HG02885 (cell line): ENCODE results near the gene RIPK4.
"Not testable (repeated sequence)": the region's sequence is repeated elsewhere in the genome, so short reads cannot be mapped to it uniquely, and the experiment has no call there.

Source experiments
- ATAC-seq: cut with Tn5 transposase; IDR thresholded peaks from one replicate; pipeline ENCODE4 v1.9.1; 2021; ENCODE audit warnings: mild to moderate bottlenecking; ENCODE audit not compliant: unreplicated experiment, poor library complexity

Gene RIPK4

DNA sequence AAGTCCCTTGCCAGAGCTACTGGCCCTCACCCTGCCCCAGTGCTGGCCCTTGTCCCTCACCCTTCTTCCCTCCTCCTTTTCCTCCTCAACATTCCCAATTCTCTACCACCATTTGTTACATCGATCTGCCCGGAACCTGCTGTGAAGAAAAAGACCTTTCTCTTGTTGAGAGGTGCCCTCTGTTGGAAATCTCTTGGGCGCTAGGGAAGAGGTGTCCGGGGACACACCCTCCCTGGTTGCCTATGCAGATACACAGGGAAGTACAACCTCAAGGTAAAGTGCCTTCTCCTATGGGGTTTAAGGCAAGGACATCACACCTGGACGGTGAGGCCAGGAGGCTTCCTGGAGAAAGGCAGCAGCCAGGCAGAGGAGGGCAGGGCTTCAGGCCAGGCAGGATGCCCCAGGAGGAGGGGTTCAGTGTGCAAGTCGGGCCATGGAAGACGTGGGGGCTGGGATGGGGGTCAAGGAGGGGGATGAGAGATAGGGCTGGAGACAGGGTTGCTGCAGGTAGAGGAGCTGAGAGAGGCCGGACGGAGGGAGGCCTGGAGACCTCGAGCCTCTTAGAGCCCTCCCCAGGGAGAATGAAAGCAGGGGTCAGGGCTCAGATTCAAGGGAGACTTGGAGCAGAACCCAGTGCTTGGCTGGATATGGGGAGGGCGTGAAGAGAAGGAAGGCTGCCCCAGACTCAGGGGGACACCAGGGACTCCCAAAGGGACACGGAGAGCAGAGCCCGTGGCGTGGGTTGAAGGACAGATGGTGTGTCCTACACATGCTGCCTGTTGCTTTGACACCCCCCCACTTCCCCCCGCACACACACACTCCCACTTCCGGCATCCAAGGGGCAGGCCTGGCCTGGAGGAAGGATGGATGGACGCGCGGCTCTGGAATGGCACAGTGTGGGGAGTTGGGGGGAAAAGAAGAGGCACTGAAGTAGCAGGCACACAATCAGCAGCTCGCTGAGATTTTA, 44.5 kb downstream of the RIPK4 start:
- ATAC-seq, result no peak

DNA sequence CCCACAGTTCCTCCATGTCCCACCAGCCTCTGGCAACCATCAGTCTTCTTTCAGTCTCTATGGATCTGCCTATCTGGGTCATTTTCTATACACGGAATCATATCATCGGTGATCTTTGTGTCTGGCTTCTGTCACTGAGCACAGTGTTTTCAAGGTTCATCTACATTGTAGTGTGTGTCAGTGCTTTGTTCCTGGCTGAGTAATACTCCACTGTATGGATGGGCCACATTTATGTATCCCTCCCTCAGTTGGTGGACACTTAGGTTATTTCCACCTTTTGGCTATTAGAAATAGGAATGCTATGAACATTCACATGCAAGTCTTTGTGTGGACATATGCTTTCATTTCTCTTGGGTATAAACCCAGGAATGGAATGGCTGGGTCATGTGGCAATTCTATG, 46.6 kb downstream of the RIPK4 start:
- no peak for ATAC-seq

DNA sequence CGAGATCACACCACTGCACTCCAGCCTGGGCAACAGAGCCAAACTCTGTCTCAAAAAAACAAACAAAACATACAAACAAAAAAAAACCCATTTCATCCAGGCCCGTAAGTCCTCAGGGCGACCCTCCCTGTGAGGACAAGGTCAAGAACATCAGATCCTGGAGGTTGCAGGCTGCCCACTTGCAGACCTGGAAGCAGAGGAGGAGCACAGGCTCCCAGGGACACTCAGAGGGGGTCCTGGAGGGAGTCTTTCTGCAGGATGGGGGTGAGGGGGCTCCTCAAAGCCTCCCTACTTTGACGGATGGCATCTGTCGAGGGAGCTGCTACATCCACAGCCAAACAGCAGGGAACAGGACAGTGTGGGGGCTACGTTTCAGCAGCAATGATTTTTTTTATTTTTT, 47.2 kb downstream of the RIPK4 start:
- ATAC-seq, result no peak

DNA sequence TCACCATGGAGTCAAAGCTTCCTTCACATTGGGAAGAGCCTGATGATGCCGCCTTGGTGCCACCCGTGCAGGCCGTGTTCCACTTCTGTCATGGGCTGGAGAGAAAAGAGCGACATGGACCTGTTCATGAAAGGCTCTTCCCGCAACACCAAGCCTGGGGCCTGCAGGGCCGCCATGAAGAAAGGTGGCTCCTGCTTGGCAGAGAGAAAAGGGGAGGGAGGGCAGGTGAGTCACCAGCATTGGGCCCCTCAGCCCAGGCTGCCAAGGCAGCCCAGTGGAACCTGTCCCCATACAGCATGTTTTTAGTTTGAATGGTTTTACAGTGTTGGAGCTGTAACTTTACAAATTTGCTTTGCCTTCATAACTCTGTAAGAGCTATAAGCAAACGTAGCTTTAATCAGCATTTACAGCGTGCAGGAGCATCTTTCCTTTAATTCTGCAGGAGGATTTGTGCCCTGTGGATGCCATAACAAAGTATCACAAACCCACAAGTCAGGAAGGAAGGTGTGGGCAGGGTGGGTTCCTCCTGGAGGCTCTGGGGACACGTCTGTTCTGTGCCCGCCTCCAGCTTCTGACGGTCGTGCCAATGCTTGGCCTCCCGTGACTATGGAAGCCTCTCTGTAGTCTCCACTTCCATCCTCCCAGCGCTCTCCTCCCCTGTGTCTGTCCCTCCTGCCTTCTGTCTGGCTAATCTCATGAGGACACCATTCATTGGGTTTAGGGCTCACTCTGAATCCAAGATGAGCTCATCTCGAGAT, 49.1 kb downstream of the RIPK4 start:
- no peak for ATAC-seq

DNA sequence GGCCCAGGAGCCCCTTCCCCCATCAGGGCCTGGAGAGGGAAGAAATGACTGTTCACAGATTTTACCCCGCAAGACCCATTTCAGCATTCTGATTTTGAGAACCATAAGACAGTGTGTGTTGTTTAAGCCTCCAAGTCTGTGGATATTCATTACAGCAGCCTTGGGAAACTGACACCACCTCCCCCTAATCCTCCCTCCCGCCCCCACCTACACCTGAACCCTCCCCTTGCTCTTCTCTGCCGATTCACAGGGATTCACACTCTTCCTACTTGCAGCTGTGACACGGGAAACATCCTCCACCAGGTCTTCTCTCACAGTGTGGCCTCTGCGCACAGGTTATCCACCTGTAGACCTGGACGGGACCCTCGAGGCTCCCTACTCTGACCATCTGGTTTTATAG, 50.1 kb downstream of the RIPK4 start:
- no peak for ATAC-seq

DNA sequence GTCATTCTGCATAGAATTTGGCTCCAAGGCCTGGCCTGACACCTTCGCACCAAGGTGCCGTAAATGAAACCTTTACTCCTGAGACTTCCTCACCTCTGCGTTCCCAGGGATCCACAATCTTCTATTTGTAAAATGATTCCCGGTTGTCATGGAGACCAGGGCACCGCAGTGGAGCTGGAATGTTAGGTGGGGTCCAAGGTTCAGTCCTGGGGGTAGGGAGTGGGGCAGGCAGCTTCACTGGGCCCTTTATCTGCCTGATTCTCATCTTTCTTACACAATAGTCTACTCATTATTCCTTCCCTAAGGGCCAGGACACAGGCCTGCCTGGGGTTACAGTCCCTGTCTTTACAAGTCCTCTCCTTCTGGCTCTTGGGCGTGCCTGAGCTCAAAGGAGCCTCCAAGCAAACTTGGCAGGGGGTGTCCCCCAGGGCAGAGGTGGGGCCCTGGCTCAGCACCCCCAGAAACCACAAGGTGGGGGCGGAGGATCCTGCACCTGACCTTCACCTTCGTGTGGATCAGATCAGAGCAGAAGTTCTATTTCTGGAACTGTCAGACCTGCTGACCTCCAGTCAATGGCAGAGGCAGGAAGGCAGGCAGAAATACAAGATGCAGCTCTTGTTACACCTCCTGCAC, 51.1 kb downstream of the RIPK4 start:
- ATAC-seq, result no peak

DNA sequence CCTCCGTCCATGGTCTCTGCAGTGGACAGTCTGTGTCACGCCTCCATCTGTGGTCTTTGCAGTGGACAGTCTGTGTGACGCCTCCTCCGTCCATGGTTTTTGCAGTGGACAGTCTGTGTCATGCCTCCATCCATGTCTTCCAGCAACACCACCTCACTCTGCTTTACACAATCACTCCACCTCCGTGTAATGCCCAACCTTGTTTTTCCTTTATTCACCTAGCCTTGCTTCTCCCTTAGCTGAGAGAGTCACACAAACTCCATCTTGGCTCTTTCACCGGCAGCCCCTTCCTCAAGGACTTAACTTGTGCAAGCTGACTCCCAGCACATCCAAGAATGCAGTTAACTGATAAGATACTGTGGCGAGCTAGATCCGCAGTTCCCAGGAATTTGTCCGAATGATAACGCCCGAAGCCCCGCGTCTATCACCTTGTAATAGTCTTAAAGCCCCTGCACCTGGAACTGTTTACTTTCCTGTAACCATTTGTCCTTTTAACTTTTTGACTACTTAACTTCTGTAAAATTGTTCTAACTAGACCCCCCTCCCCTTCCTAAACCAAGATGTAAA, 52.5 kb downstream of the RIPK4 start:
- not testable (repeated sequence) for ATAC-seq

DNA sequence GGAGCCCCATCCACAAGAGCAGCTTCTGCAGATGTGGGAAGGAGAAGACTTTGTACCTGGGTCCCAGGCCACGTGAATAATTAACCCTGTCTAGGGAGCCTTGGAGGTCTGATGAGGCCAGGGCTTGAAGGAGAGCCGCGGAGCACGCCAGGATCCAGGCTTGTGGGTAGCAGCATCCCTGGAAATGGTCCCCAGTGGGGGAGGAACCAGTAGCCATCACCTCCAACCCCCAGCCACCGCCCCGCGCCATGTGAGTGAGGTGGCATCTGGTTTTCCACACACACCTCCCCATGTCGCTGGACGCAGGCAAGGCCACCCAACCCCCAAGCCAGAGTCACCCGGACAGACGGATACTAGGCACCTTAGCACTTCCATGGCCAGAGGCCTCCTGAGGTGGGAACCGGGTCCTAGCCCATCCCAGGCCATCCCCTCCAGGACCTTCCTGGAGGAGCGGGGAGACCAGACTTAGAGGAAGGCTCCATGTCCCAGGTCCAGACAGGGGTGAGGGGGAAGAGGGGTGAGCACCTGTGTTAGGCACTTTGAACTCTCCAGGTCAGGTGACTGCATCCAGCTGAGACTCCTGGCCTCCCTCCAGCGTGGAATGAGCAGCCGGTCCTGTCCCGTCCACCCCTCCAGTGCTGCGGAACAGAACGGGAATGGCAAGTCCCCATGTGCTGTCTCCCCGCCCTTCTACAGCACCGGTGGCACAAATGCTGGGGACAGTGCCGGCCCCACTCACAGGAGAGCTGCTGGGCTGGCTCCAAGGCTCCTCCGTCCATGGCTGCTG, 53.2 kb downstream of the RIPK4 start:
- ATAC-seq, result no peak

DNA sequence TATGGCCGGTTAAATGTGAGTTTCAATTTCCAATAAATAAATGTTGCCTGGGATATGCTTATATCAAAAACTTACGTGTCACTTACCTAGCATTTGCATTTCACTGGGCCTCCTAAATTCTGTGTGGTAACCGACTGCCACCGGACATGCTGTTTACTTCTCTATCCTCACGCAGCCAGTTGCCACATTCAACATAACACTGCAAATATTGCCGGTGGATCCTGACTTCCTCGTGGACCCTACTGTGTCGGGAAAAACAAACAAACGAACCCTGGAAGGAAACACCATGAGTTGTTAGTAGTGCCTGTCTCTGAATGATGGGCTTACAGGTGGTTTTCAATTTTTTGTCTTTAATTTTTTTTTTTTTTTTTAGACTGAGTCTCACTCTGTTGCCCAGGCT, 54.1 kb downstream of the RIPK4 start:
- no peak for ATAC-seq

DNA sequence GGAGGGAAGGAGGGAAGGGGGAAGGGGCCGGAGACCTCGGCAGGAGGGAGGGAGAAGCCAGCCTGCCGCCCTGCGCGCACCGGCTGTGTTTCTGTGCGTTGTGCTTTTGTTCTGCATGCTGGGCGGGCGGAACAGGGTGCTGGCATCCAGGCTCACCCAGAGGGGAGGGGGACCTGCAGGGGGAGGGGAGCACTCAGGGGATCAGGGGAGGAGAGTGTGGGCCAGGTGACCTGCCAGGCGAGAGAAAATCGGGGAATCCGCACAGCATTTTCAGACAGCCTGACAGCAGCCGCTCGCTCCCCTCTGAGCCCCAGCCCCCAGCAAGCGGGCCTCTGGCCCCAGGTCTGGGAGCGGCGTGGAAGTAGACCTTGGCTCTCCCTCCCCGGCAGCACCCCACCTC, 54.7 kb downstream of the RIPK4 start:
- no peak for ATAC-seq

DNA sequence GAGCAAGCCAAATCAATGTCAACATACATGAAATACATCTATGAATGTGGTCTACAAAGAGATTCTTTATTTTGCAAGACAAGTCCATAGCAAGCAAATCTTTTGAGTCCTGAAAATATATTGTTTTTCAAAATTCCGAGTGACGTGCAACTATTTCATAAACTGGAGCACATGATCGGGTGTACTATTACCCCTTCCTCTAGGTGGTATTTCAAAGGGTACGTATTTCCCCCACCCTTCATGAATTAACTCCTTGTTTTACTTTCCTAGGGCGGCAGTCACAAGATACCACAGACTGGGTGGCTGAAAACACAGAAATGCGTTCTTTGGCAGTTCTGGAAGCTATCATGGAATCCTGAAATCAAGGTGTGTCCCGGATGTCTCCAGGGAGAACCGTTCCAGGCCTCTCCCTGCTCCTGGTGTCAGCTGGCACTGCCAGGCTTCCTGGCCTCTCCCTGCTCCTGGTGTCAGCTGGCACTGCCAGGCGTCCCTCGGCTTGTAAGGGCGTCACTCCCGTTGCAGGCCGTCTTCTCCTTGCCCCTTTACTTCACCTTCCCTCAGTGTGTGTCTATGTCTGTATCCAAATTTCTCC, 55.3 kb downstream of the RIPK4 start:
- ATAC-seq, result no peak

DNA sequence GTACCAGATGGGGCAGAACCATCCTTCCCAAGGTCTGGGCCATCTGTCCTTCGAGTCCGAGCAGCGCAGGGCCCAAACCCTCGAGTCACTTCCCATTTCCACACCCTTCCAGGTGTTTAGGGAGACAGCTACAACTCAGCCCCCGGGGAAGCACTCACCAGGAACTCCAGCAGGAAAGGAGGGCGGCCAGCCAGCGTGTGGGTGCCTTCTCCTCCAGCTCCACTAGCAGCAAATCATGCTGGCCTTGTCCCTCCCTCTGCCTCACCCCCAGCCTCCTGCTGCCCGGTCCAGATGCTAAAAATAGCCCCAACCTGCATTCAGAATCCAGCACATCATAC, 56.1 kb downstream of the RIPK4 start:
- ATAC-seq, result no peak

DNA sequence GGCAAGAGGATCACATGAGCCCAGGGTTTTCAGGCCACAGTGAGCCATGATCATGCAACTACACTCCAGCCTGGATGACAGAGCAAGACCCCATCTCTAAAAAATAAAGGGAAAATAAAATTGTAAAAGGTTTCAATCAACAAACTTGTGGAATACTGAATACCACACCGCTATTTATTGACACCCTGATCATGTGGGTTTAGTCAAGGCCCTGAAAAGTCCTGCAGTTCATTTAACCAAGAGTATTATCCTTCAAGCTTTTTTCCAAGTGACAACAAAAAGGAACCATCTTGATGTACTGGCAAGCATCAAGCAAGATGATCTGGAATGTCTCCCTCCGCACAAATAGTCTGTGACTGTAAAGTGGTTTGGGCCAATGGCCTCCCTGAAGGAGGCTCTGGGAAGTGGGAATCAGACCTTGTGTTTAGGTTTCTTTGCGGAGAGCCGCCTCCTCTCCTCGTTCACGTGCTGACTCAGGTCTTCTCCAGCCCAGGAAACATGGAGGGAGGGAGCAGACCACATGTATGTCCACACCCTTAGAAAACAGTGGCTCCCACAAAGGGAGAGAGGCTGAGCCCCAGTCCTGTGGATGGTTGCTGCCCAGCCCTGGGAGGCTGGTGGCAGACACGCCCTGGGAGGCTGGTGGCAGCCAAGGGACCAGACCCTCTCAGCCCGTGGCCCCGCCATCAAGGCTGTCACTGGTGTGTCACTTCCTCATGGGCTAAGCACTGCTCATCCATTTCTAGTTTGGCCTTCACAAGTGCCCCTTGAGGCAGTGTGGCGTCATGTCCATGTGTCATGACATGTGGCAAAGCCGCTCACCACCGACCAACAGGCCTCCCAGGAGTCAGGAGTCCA, 56.7 kb downstream of the RIPK4 start:
- no peak for ATAC-seq

DNA sequence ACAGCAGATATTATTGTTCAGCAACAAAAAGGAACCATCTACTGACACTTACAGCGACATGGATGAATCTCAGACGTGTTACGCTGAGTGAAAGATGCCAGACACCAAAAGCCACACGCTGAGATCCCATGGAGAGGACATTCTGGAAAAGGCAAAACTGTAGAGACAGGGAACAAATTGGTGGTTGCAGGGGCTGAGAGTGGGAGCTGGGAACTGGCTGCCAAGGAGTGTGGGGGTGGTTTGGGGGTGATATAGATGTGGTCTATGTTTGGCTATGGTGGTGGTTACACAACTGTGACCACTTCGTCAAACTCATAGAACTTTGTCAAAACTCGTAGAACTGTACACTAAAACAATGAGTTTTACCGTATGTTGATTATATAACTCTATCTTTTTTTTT, 57.7 kb downstream of the RIPK4 start:
- ATAC-seq, result no peak

DNA sequence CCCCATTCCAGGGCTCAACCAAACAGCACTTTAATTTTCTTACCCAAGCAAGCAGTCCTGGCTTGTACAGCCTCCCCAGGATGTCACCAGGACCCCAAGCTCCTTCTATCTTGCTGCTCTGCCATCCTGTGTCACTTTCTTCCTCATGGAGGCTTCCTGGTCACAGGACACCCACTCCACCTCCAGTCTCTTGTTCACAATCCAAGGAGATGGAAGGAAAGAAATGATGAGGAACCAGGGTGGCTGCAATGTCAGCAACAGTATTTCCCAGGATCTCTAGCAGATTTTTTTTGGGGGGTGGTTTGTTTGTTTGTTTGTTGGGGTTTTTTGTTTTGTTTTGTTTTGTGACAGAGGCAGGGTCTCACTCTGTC, 58.9 kb downstream of the RIPK4 start:
- no peak for ATAC-seq

DNA sequence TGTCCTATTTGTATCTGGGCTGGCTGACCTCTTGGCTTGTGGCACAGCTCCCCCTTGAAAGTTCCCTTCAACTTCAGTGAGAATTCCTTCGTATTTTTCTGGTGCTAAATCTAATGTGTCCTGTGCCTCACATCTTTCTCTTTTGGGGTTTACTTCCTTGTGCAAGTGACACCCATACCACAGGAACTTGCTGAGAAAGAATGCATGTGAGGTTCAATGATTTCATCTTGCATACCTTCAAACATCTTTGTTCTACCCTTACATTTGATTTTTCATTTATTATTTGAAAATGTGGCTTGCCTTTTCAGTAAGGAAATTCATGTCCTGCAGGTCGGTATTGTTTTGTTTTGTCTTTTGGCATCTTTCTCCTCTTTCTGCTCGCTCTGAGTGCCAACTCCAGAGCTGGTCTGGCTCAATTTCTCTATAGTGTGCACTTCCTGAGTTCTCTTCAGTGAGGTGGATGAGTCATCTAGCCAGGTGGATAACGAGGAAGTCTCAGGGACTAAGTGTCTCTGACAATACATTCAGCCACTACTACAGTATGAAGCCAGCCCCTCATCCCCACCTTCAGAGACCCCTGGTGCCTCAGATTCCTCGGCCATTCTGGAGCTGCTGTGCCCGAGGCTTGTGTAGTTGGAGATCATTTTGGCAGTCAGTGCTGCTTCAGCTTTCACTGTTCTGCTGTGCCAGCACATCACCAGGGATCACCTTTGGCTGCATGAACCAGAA, 59.5 kb downstream of the RIPK4 start:
- ATAC-seq, result no peak

DNA sequence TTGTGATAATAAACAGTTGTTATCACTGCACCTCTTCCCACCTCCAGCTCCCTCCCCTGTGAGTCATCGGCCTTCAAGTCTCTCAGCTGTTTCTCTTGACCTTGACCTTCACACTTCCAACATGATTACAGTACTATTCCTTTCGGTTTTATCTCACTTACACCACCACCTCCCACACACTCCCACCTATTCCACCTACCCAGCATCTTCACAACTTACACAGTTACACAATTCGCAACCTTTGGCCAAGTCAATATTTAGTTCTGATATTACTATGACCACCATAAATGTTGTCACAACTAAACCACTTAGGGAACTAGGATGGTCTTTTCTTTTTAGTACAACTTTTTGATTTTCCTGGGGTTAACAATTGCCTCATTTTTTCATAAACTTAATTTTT, 60.2 kb downstream of the RIPK4 start:
- ATAC-seq, result no peak

DNA sequence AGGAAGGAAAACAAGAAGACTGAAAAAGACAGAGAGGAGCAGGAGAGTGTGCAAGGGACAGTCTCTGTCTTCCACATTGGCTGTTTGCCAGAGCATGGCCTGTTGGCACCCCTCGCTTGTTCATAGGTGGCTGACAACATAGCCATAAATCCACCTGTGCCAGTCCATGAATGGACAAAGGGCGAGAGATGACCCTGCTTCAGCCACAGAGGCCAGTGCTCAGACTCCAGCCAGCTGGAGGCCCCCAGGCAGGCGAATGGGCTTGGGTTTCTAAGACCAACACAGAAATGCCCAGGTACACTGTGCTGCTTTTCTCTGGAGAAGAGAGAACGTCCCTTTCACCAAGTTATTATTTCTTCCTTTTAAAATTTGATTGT, 60.6 kb downstream of the RIPK4 start:
- ATAC-seq, result no peak
